Endothelial cell of umbilical vein (primary cell): ENCODE results near the gene RAD51B. TPM values are rescaled to one million over a fixed set of nuclear protein-coding genes. Genes with fewer than 3 reads are reported as not detected.

ENCODE experiments used
- BruUV-seq: library from RNA; stranded (reverse); fragments of 400-500 nt; replicated peaks from 2 replicates; lab custom pipeline; 2021; lab: Mats Ljungman, UMichigan
- CTCF ChIA-PET: fragments of 300-600, 350-600 bp; sonication (Branson Sonifier 250); formaldehyde crosslinking; loops from one replicate; lab custom pipeline; 2021; ENCODE audit warnings: antibody characterized with exemption, inconsistent platforms; lab: Charles Lee
- POLR2A ChIA-PET: fragments of 300-600, 350-600 bp; sonication (Branson Sonifier 250); formaldehyde crosslinking; loops from one replicate; lab custom pipeline; 2021; ENCODE audit warnings: antibody characterized with exemption, inconsistent platforms; lab: Charles Lee
- DNase-seq: peaks from one replicate; pipeline ENCODE4 v3.0.0-alpha.2; 2011; ENCODE audit warnings: low read depth, low spot score
- FAIRE-seq: peaks from 2 replicates; lab custom pipeline; 2011; peaks lifted over from hg19 to GRCh38; lab: Jason Lieb, UNC
- H2AFZ ChIP-seq: 2 replicates; pipeline ENCODE4 v1.6.0; 2012; ENCODE audit warnings: low read depth, low read length, control low read depth, inconsistent platforms
- H3K27ac ChIP-seq: 2 replicates; pipeline ENCODE4 v1.5.1; 2011; ENCODE audit warnings: low read depth, mild to moderate bottlenecking, control low read depth, low read length, moderate library complexity; ENCODE audit not compliant: insufficient read depth
- H3K27me3 ChIP-seq, 2 experiments: 2 replicates each; pipeline versions ENCODE4 v1.6.0 to v1.6.1; 2011; ENCODE audit warnings: low read length in 2 of 2, mixed read lengths in 1 of 2; ENCODE audit not compliant: control insufficient read depth in 2 of 2, insufficient read depth in 2 of 2
- H3K36me3 ChIP-seq, 2 experiments: 2 replicates in 1 of 2; 3 replicates in 1 of 2; pipeline ENCODE4 v1.5.1; 2011; ENCODE audit warnings: low read length in 2 of 2, mild to moderate bottlenecking in 1 of 2, moderate library complexity in 1 of 2; ENCODE audit not compliant: control insufficient read depth in 2 of 2, insufficient read depth in 2 of 2; ENCODE audit errors: extremely low read depth in 1 of 2
- H3K4me1 ChIP-seq: 3 replicates; pipeline ENCODE4 v1.5.1; 2011; ENCODE audit warnings: mild to moderate bottlenecking, low read length; ENCODE audit not compliant: control insufficient read depth, insufficient read depth; ENCODE audit errors: extremely low read depth
- H3K4me2 ChIP-seq: 2 replicates; pipeline ENCODE4 v1.6.1; 2011; ENCODE audit warnings: low read length, control low read depth, mixed read lengths; ENCODE audit not compliant: insufficient read depth
- H3K4me3 ChIP-seq, 3 experiments: fragments of 200-600 bp in 1 of 3; sonication (generic), shearing (Covaris generic) in 1 of 3; replicated peaks in 1 of 3; 2 replicates each; pipeline ENCODE4 v1.5.1; 2011 to 2016; ENCODE audit warnings: control low read depth in 3 of 3, low read length in 3 of 3, mild to moderate bottlenecking in 2 of 3, inconsistent platforms in 1 of 3, low read depth in 1 of 3, moderate library complexity in 1 of 3; ENCODE audit not compliant: insufficient read depth in 1 of 3
- H3K79me2 ChIP-seq: 2 replicates; pipeline ENCODE4 v1.6.0; 2012; ENCODE audit warnings: low read length, inconsistent platforms; ENCODE audit not compliant: control insufficient read depth, insufficient read depth
- H3K9ac ChIP-seq: replicated peaks from 2 replicates; pipeline ENCODE3; 2011; ENCODE audit warnings: low read length, control low read depth; ENCODE audit not compliant: insufficient read depth; ENCODE audit errors: extremely low read depth
- H3K9me1 ChIP-seq: replicated peaks from 3 replicates; pipeline ENCODE4 v1.6.0; 2011; ENCODE audit warnings: mild to moderate bottlenecking, low read length; ENCODE audit not compliant: control insufficient read depth, insufficient read depth; ENCODE audit errors: extremely low read depth
- H3K9me3 ChIP-seq: replicated peaks from 2 replicates; pipeline ENCODE4 v1.5.1; 2012; ENCODE audit warnings: low read length, inconsistent platforms; ENCODE audit not compliant: control insufficient read depth, insufficient read depth
- H4K20me1 ChIP-seq: replicated peaks from 2 replicates; pipeline ENCODE3; 2011; ENCODE audit warnings: mild to moderate bottlenecking, low read length; ENCODE audit not compliant: control insufficient read depth, insufficient read depth; ENCODE audit errors: extremely low read depth
- CTCF ChIP-seq, 2 donors: IDR thresholded peaks; 1 replicate in 1 of 2; 2 replicates in 1 of 2; pipeline ENCODE4 v1.5.1; 2011; ENCODE audit warnings: low read length in 2 of 2, mild to moderate bottlenecking in 2 of 2, moderate library complexity in 2 of 2, control low read depth in 1 of 2, inconsistent platforms in 1 of 2, low read depth in 1 of 2; ENCODE audit not compliant: insufficient read depth in 1 of 2; ENCODE audit errors: extremely low read depth in 1 of 2
- EZH2 ChIP-seq: IDR thresholded peaks from 2 replicates; pipeline ENCODE4 v1.6.1; 2012; ENCODE audit warnings: borderline replicate concordance, low read depth, mild to moderate bottlenecking, moderate library complexity, low read length, inconsistent platforms; ENCODE audit not compliant: severe bottlenecking
- FOS ChIP-seq: IDR thresholded peaks from 2 replicates; pipeline ENCODE4 v1.6.1; 2011; ENCODE audit warnings: mild to moderate bottlenecking, low read length, moderate library complexity, borderline replicate concordance; ENCODE audit not compliant: insufficient read depth
- GATA2 ChIP-seq: IDR thresholded peaks from 2 replicates; pipeline ENCODE4 v1.7.0; 2011; ENCODE audit warnings: low read depth, mild to moderate bottlenecking, moderate library complexity, mixed read lengths, low read length; ENCODE audit not compliant: insufficient read length, insufficient read depth
- JUN ChIP-seq: IDR thresholded peaks from 2 replicates; pipeline ENCODE4 v1.6.1; 2011; ENCODE audit warnings: borderline replicate concordance, low read depth; ENCODE audit not compliant: insufficient read length, insufficient read depth
- MAX ChIP-seq: IDR thresholded peaks from 2 replicates; pipeline ENCODE4 v1.6.1; 2011; ENCODE audit not compliant: insufficient read depth, insufficient read length
- MYC ChIP-seq: IDR thresholded peaks from one replicate; pipeline ENCODE4 v1.6.1; 2011; ENCODE audit warnings: mild to moderate bottlenecking, low read depth, low read length
- POLR2A ChIP-seq: IDR thresholded peaks from 2 replicates; pipeline ENCODE4 v1.6.1; 2012; ENCODE audit warnings: low read depth, mild to moderate bottlenecking, control low read depth, low read length
- POLR2AphosphoS5 ChIP-seq: IDR thresholded peaks from 2 replicates; pipeline ENCODE4 v1.6.1; 2012; ENCODE audit warnings: low read depth, mild to moderate bottlenecking, control low read depth, low read length, moderate library complexity; ENCODE audit not compliant: insufficient read depth
- dilution Hi-C: fragments of 300-500 bp; cut with MboI; formaldehyde crosslinking; loops from one replicate; pipeline ENCODE4 v1.15.0; 2019; ENCODE audit warnings: low sequenced_read_pairs; ENCODE audit not compliant: extremely low pct_ligation_motif_present
- intact Hi-C: fragments of 100-400 bp; cut with micrococcal nuclease; formaldehyde crosslinking; loops from one replicate; pipeline ENCODE4 v1.10.0; 2022
- polyA plus RNA-seq, 4 experiments: library from polyadenylated mRNA; depleted of rRNA in 3 of 4; stranded (reverse) in 3 of 4; unstranded in 1 of 4; fragments of >200 nt; gene quantifications; 2 replicates each; pipeline versions ENCODE4 v1.2.1 to v1.2.3, GENCODE V29; 2011 to 2012; ENCODE audit warnings: missing spikeins in 1 of 4
- total RNA-seq: library from RNA; stranded (reverse); gene quantifications from 2 replicates; pipeline ENCODE4 v1.2.3, GENCODE V29; 2021

RAD51B gene
- total and polyA plus RNA-seq, 2 donors (not counting 3 experiments of a cell fraction or from before 2014, with no cell fraction given), result 3.9 to 19.0 TPM

- ChIA-PET POLR2A (interaction anchor here (0.9 kb wide), 2 partner anchors 16 to 303 kb away, joined by 3 read pairs; no protein-coding TSS in a partner anchor), CTCF (interaction anchor here (0.6 to 1.1 kb wide), 6 partner anchors 12 to 307 kb away, joined by 3 to 5 read pairs (median 3); no protein-coding TSS in a partner anchor)
- no peak for FAIRE-seq
- Histone ChIP-seq H3K79me2 (no peaks in the 10 kb centered on the region), H4K20me1 (no peaks in the 10 kb centered on the region), H3K27ac (peak overlapping the region; percentile 71), H3K9me3 (no peaks in the 10 kb centered on the region), H3K4me2 (peak overlapping the region; percentile 39), H3K36me3 (no peaks in the 10 kb centered on the region), H3K9ac (no peak overlapping the region), H2AFZ (peak overlapping the region; percentile 32), H3K4me3 (no peak overlapping the region), H3K9me1 (no peaks in the 10 kb centered on the region), H3K4me1 (peaks cover 71% of the 10 kb centered on the region), H3K27me3 (no peaks in the 10 kb centered on the region)
- intact Hi-C loops (loop anchor here (2.0 kb wide), 1 partner anchor 235 kb away; no protein-coding TSS in a partner anchor), dilution Hi-C loops (no loop called here)
- BruUV-seq, result no TSS peak
- no peak for DNase-seq
- TF ChIP-seq POLR2A (no peak), POLR2AphosphoS5 (no peak), FOS (no peak), MYC (no peak), GATA2 (no peak)
These were observed 733.7 kb downstream of the RAD51B start for GRCh38 chr14:68553311-68553710.

GRCh38 chr14:68554231-68554630 lies 734.7 kb downstream of the RAD51B start:
- DNase-seq (no peak), FAIRE-seq (no peak)
- no peak overlapping the region for H3K9ac ChIP-seq
- H2AFZ ChIP-seq, result peak overlapping the region; percentile 9
- no peak overlapping the region for H3K27ac ChIP-seq
- H3K4me3 ChIP-seq, result no peak overlapping the region
- CTCF ChIA-PET, result interaction anchor here (1.0 to 1.5 kb wide), 5 partner anchors 11 to 308 kb away, joined by 3 to 5 read pairs (median 3); no protein-coding TSS in a partner anchor
- no peaks in the 10 kb centered on the region for H3K27me3 ChIP-seq
- dilution Hi-C loops, result no loop called here
- peaks cover 65% of the 10 kb centered on the region for H3K4me1 ChIP-seq
- POLR2A ChIA-PET, result no interaction called here
- H4K20me1 ChIP-seq, result no peaks in the 10 kb centered on the region
- intact Hi-C loops, result no loop called here
- no peaks in the 10 kb centered on the region for H3K9me3 ChIP-seq
- TF ChIP-seq MYC (no peak), CTCF (IDR thresholded peaks at IDR 0.05; ENCODE audit: extremely low read depth in 1 of 2, insufficient read depth in 1 of 2, low read depth in 1 of 2, low read length in 2 of 2) (no peak), EZH2 (no peak), JUN (no peak), MAX (no peak), FOS (no peak), GATA2 (no peak)
- no peaks in the 10 kb centered on the region for H3K36me3 ChIP-seq
- H3K79me2 ChIP-seq, result no peaks in the 10 kb centered on the region
- BruUV-seq, result no TSS peak
- H3K9me1 ChIP-seq, result no peaks in the 10 kb centered on the region
- H3K4me2 ChIP-seq, result no peak overlapping the region
